A549 (cell line): ENCODE data around the gene ARFGAP2.

Source experiments
- BHLHE40 ChIP-seq: IDR thresholded peaks from 2 replicates; pipeline ENCODE4 v1.6.1; 2012; ENCODE audit warnings: low read depth, low read length, inconsistent platforms
- CHD4 ChIP-seq: fragments of 200-600 bp; sonication (generic); IDR thresholded peaks from 2 replicates; pipeline ENCODE4 v1.6.1; 2016; ENCODE audit warnings: antibody characterized with exemption, mild to moderate bottlenecking, borderline replicate concordance
- CTCF ChIP-seq: fragments of >200 bp; sonication (Bioruptor Twin); formaldehyde crosslinking; IDR thresholded peaks from 3 replicates; pipeline ENCODE4 v1.5.1; 2016
- HMGXB4 ChIP-seq: fragments of 250-450 bp; sonication (Bioruptor Pico); IDR thresholded peaks from 2 replicates; pipeline ENCODE4 v1.5.0; 2021; ENCODE audit warnings: mild to moderate bottlenecking, moderate library complexity, borderline replicate concordance
- POLR2A ChIP-seq: IDR thresholded peaks from 2 replicates; pipeline ENCODE4 v1.6.1; 2012; ENCODE audit warnings: mild to moderate bottlenecking, low read length
- SMC3 ChIP-seq: fragments of >200 bp; sonication (Bioruptor Twin); formaldehyde crosslinking; IDR thresholded peaks from 3 replicates; pipeline ENCODE4 v1.6.1; 2018; ENCODE audit warnings: inconsistent platforms

GRCh38 chr11:47161134-47161854, 15.4 kb downstream of the ARFGAP2 start:
- TF ChIP-seq POLR2A (no peak), CTCF (peak; percentile 76), BHLHE40 (no peak), SMC3 (peak; percentile 56; the same call in 2 of the 3 replicates), HMGXB4 (CRISPR knock-in tag) (no peak), CHD4 (no peak)
